C4-2B (cell line): ENCODE results near the gene NF2.

ENCODE experiments used
- H3K27ac ChIP-seq: fragments of 450-650 bp; 2 replicates; pipeline ENCODE4 v1.5.1; 2017
- ZFX ChIP-seq: fragments of 450-650 bp; IDR thresholded peaks from 2 replicates; pipeline ENCODE4 v1.6.1; 2017
- TF ChIP-seq, protein P1 (sequence below): fragments of 450-650 bp; conservative IDR thresholded peaks from 2 replicates; pipeline ENCODE4 v1.5.1; 2017; ENCODE audit warnings: mild to moderate bottlenecking

NF2 gene

DNA sequence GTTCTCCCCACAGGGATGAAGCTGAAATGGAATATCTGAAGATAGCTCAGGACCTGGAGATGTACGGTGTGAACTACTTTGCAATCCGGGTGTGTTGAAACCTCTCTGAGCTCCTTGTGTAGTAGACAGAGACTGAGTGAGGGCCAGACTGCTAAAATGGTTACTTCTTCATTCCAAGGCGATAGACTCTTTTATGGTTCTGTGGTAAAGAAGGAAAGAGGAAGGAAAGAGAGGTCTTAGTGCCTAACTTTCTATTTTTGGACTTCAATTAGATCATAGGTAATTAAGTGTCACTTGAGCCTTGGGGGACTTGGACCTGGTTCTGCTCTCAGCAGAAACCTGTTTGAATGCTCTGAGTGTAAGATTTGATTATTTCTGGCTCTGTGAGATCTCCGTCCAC is 54.7 kb downstream of the NF2 start:
- H3K27ac ChIP-seq, result no peak overlapping the region
- no peak for TF ChIP-seq ZFX
- TF ChIP-seq, protein P1, sequence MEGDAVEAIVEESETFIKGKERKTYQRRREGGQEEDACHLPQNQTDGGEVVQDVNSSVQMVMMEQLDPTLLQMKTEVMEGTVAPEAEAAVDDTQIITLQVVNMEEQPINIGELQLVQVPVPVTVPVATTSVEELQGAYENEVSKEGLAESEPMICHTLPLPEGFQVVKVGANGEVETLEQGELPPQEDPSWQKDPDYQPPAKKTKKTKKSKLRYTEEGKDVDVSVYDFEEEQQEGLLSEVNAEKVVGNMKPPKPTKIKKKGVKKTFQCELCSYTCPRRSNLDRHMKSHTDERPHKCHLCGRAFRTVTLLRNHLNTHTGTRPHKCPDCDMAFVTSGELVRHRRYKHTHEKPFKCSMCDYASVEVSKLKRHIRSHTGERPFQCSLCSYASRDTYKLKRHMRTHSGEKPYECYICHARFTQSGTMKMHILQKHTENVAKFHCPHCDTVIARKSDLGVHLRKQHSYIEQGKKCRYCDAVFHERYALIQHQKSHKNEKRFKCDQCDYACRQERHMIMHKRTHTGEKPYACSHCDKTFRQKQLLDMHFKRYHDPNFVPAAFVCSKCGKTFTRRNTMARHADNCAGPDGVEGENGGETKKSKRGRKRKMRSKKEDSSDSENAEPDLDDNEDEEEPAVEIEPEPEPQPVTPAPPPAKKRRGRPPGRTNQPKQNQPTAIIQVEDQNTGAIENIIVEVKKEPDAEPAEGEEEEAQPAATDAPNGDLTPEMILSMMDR, result no peak

DNA sequence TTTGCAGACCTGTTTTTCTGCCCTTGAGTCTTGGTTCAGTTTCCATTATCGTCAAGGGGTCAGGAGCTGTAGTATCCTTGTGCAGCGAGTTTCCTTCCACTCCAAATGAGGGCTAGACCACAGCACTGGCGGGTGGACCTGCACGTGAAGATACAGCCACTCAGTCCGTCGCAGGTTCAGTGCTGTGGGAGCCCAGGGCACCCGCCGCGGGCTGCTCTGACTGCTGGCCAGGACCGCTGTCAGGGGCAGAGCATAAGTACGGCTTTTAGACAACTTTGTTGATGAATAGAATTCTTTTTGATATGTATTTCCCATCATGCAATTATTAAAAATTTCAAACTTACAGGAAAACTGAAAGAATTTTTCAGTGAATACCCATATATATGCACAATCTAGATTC is 56.6 kb downstream of the NF2 start:
- no peak overlapping the region for H3K27ac ChIP-seq
- no peak for TF ChIP-seq ZFX
- TF ChIP-seq, protein P1, result no peak

- H3K27ac ChIP-seq, result no peak overlapping the region
- TF ChIP-seq ZFX, result no peak
- TF ChIP-seq, protein P1, result no peak
These were observed 57.9 kb downstream of the NF2 start for GRCh38 chr22:29661336-29661735.

DNA sequence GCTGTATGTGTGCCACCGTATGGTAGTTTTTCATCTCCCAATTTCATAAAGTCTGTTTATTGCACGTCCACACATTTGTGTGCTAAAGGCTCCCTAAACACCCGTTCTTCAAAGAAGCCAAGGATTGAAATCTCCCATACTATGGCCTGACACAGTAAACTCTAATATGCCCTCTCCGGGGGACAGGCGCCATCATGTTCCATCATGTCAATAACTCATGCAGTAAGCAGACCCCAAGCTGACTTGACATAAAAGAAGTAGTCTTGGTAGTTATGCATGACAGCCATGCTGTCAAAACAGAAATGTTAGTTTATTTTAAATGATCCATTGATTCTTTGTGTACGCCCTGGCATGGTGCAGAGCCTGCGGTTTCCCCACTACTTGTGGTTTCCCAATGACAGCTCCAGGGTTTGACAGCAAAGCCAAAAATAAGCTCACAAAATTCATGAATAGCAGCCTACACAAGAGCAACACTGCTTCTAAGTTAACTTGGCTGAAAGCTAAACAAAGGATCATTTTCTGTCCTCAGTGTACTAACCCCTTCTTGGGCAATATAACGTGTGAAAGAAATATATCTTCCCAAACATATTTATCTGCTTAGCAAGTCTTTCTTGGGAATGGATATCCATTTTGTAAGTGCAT is 59.9 kb downstream of the NF2 start:
- TF ChIP-seq, protein P1, result no peak
- no peak for TF ChIP-seq ZFX
- H3K27ac ChIP-seq, result no peak overlapping the region

DNA sequence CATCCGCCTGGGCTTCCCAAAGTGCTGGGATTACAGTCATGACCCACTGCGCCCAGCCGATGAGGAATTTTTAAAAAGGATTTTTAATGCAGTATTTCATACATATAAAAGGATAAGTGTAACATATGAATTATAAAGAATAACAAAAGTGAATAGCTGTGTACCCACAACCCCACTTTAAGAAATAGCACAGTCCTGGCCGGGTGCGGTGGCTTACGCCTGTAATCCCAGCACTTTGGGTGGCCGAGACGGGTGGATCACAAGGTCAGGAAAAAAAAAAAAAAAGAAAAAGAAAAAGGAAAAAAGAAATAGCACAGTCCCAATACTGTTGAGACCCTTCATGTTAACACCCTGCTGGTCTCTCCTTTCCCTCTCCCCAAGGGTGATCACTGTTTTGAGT is 62.1 kb downstream of the NF2 start:
- TF ChIP-seq, protein P1, result no peak
- no peak for TF ChIP-seq ZFX

DNA sequence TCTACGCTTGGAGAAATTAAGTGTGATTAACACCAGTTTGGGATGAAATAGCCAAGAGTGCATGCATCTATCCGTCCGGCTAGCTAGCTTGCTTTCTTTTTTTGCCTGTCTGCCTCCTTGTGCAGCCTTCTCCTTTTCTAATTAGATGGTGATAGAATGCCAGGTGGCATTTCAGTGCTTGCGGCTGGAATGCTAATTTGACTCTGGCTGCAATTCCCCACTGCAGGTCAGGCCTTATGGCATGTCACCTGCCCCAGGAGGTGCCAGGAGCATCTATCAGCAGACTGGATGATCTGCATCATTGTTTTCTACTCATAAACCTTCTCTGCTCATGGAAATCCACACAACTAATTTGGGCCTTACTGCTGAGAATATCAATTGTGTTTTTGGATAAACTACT is 65.2 kb downstream of the NF2 start:
- no peak overlapping the region for H3K27ac ChIP-seq
- TF ChIP-seq, protein P1, result no peak
- TF ChIP-seq ZFX, result no peak

More for the DNA sequence above, 62.1 kb downstream of the NF2 start:
- H3K27ac ChIP-seq, result no peak overlapping the region

DNA sequence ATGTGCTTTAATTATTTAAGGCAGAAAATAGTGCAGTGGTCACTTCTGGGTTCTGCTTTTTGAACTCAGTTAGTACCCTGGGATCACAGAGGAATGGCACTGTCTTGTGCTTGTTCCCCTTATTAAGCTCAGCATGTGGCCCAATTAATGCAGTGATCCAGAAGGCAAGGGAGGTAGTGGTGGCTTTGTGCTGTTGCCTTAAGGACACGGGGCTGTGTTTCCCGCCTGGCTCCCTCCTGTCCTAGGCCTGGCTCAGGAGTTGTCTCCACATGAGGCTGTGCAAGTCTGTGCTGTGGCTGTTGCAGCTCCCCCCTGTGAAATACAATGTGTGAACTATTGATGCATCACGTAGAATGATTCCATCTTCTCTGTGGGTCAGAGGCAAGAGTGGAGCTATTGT is 67.2 kb downstream of the NF2 start:
- TF ChIP-seq ZFX, result no peak

DNA sequence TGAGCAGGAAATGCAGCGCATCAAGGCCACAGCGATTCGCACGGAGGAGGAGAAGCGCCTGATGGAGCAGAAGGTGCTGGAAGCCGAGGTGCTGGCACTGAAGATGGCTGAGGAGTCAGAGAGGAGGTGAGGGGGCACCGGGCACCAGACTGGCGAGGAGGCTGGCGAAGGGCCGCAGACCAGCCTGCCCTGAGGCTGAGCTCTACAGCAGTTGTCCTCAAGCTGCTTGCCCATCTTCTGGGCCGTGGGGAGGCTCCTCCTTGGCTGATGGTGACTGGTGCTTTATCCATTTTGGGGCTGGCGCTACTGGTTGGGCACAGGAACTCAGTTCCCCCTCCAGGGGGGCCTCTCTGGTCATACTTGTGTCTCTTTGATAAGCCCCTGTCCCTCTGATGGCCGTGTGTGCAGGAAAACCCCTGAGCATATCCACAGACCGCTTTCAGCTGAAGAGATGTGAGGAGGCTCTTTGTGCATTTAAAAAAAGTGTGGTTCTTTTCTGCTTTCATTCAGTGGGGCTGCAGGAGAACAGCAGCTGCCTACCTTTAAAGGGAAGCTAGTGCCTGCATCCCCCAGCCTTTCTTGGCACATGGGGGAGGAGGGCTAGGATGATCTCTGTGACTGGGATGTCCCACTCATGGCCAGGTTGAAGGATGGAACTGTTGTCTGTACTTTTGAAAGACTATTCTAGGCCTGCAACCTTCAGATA is 70.1 kb downstream of the NF2 start:
- TF ChIP-seq, protein P1, result no peak
- no peak for TF ChIP-seq ZFX
- no peak overlapping the region for H3K27ac ChIP-seq

More for the DNA sequence above, 67.2 kb downstream of the NF2 start:
- H3K27ac ChIP-seq, result no peak overlapping the region
